K562 (cell line): ENCODE measurements around the gene AIFM1. TPM values are rescaled to one million over a fixed set of nuclear protein-coding genes. Genes with fewer than 3 reads are reported as not detected.

ENCODE experiments used
- ATAC-seq: fragments of 200-7000 bp; cut with Tn5 transposase; 3 replicates; pipeline ENCODE4 v1.9.1; 2020; ENCODE audit warnings: moderate library complexity
- BruUV-seq: library from RNA; stranded (reverse); fragments of 400-500 nt; replicated peaks from 2 replicates; lab custom pipeline; 2021; lab: Mats Ljungman, UMichigan
- CTCF ChIA-PET: fragments of 300-600 bp; formaldehyde crosslinking; extraction: SDS; loops from one replicate; lab custom pipeline; 2021; ENCODE audit warnings: low intra/inter-chr PET ratio; lab: Yijun Ruan, JAX
- POLR2A ChIA-PET: fragments of 300-600, 350-650 bp; sonication (Branson Sonifier 250); formaldehyde crosslinking; extraction: SDS; loops from one replicate; lab custom pipeline; 2021; ENCODE audit warnings: antibody characterized with exemption, inconsistent platforms; lab: Yijun Ruan, JAX
- DNase-seq, 4 experiments: peaks; one replicate each; pipeline versions ENCODE4 v3.0.0 to v3.0.0-alpha.2; 2011 to 2018; ENCODE audit warnings: low spot score in 3 of 4, mixed read lengths in 3 of 4; ENCODE audit errors: extremely low read depth in 1 of 4
- FAIRE-seq: peaks from 2 replicates; lab custom pipeline; 2011; peaks lifted over from hg19 to GRCh38; lab: Jason Lieb, UNC
- H2AFZ ChIP-seq: 2 replicates; pipeline ENCODE4 v1.6.0; 2011; ENCODE audit warnings: low read depth, low read length, control low read depth, inconsistent platforms
- H3K27ac ChIP-seq: fragments of 200-600 bp; 3 replicates; pipeline ENCODE4 v1.8.0; 2011; ENCODE audit warnings: low read depth, mild to moderate bottlenecking, control low read depth, inconsistent platforms, low read length, moderate library complexity, mixed read lengths; ENCODE audit errors: extremely low read depth
- H3K27me3 ChIP-seq, 2 experiments: fragments of 300-600 bp in 1 of 2; 2 replicates in 1 of 2; 3 replicates in 1 of 2; pipeline versions ENCODE4 v1.6.0 to v1.8.0; 2011; ENCODE audit warnings: inconsistent platforms in 2 of 2, low read length in 2 of 2, mild to moderate bottlenecking in 1 of 2, mixed read lengths in 1 of 2, moderate library complexity in 1 of 2; ENCODE audit not compliant: control insufficient read depth in 2 of 2, insufficient read depth in 2 of 2
- H3K36me3 ChIP-seq: fragments of 300-600 bp; 3 replicates; pipeline ENCODE4 v1.8.0; 2011; ENCODE audit warnings: mild to moderate bottlenecking, low read length, inconsistent platforms; ENCODE audit not compliant: control insufficient read depth, insufficient read depth
- H3K4me1 ChIP-seq, 2 experiments: fragments of 200-600 bp in 1 of 2; replicated peaks in 1 of 2; 2 replicates in 1 of 2; 3 replicates in 1 of 2; pipeline versions ENCODE4 v1.5.1 to v1.8.0; 2011; ENCODE audit warnings: inconsistent platforms in 2 of 2, low read length in 2 of 2, mild to moderate bottlenecking in 1 of 2, mixed read lengths in 1 of 2, moderate library complexity in 1 of 2; ENCODE audit not compliant: control insufficient read depth in 2 of 2, insufficient read depth in 2 of 2
- H3K4me2 ChIP-seq: 2 replicates; pipeline ENCODE4 v1.6.1; 2011; ENCODE audit warnings: low read length, control low read depth, inconsistent platforms, mixed read lengths; ENCODE audit not compliant: insufficient read depth
- H3K4me3 ChIP-seq: fragments of 200-600 bp; sonication (generic), shearing (Covaris generic); 2 replicates; pipeline ENCODE4 v1.5.1; 2016; ENCODE audit warnings: control low read depth, inconsistent platforms
- H3K79me2 ChIP-seq: fragments of 200-600 bp; 3 replicates; pipeline ENCODE4 v1.8.0; 2011; ENCODE audit warnings: low read length, inconsistent platforms; ENCODE audit not compliant: control insufficient read depth, insufficient read depth
- H3K9ac ChIP-seq, 2 experiments: 2 replicates each; pipeline versions ENCODE4 v1.6.0 to v1.6.1; 2011; ENCODE audit warnings: low read depth in 2 of 2, low read length in 2 of 2, control low read depth in 1 of 2, inconsistent platforms in 1 of 2, mild to moderate bottlenecking in 1 of 2, mixed read lengths in 1 of 2; ENCODE audit not compliant: insufficient read depth in 1 of 2
- H3K9me1 ChIP-seq: one replicate; pipeline ENCODE4 v1.6.0; 2011; ENCODE audit warnings: inconsistent platforms, mild to moderate bottlenecking, low read length, moderate library complexity; ENCODE audit not compliant: control insufficient read depth, insufficient read depth
- H3K9me3 ChIP-seq: replicated peaks from 2 replicates; pipeline ENCODE4 v1.5.1; 2011; ENCODE audit warnings: low read depth, low read length, inconsistent platforms; ENCODE audit not compliant: control insufficient read depth, insufficient read depth
- H4K20me1 ChIP-seq: replicated peaks from 2 replicates; pipeline ENCODE4 v1.6.1; 2011; ENCODE audit warnings: low read length, inconsistent platforms, mixed read lengths; ENCODE audit not compliant: control insufficient read depth, insufficient read depth
- CBX3 ChIP-seq, 2 experiments: IDR thresholded peaks; 1 replicate in 1 of 2; 2 replicates in 1 of 2; pipeline ENCODE4 v1.6.1; 2012; ENCODE audit warnings: inconsistent platforms in 2 of 2, low read length in 2 of 2, borderline replicate concordance in 1 of 2, control low read depth in 1 of 2
- ELF4 ChIP-seq: fragments of 450-650 bp; formaldehyde crosslinking; IDR thresholded peaks from 2 replicates; pipeline ENCODE4 v1.4.0; 2022; ENCODE audit warnings: missing genetic modification characterization
- MAFG ChIP-seq: fragments of 450-650 bp; conservative IDR thresholded peaks from 2 replicates; pipeline ENCODE4 v1.6.1; 2016; ENCODE audit warnings: missing genetic modification characterization, missing compliant biosample characterization
- MTA3 ChIP-seq: fragments of 450-650 bp; formaldehyde crosslinking; IDR thresholded peaks from 2 replicates; pipeline ENCODE4 v1.6.1; 2017; ENCODE audit warnings: mild to moderate bottlenecking, borderline replicate concordance
- RUNX1 ChIP-seq: sonication (generic); IDR thresholded peaks from 2 replicates; pipeline ENCODE4 v1.6.1; 2016; ENCODE audit warnings: antibody characterized with exemption, low read depth
- SMAD4 ChIP-seq: fragments of 250-450 bp; sonication (Bioruptor Pico); conservative IDR thresholded peaks from 2 replicates; pipeline ENCODE4 v1.8.0; 2021; ENCODE audit warnings: inconsistent platforms, mild to moderate bottlenecking, moderate library complexity
- ZFX ChIP-seq: sonication (generic); formaldehyde crosslinking; IDR thresholded peaks from 2 replicates; pipeline ENCODE4 v1.8.0; 2022; ENCODE audit warnings: mild to moderate bottlenecking, missing genetic modification reagents, moderate library complexity
- ZNF589 ChIP-seq: fragments of 200-800 bp; sonication (Bioruptor generic); IDR thresholded peaks from 2 replicates; pipeline ENCODE4 v1.6.1; 2016; ENCODE audit warnings: low read depth, missing genetic modification characterization, missing compliant biosample characterization
- ZNF695 ChIP-seq: fragments of 450-650 bp; formaldehyde crosslinking; IDR thresholded peaks from 2 replicates; pipeline ENCODE4 v1.4.0; 2020; ENCODE audit warnings: mild to moderate bottlenecking, moderate library complexity
- ZNF76 ChIP-seq: fragments of 250-450 bp; sonication (Bioruptor Pico); IDR thresholded peaks from 2 replicates; pipeline ENCODE4 v1.4.0; 2020; ENCODE audit warnings: mild to moderate bottlenecking, moderate library complexity, borderline replicate concordance
- WGBS: fragments of 100-300 bp; shearing (Covaris generic); methylation state at CpG from one replicate; pipeline ENCODE4 v1.1.6; 2016; ENCODE audit warnings: low coverage, mixed read lengths; ENCODE audit not compliant: insufficient coverage; ENCODE audit errors: missing lambda C conversion rate; 5-methylcytosine and 5-hydroxymethylcytosine counted together
- in situ Hi-C: fragments of 300-500 bp; cut with MboI; formaldehyde crosslinking; loops from 4 replicates; pipeline ENCODE4 v1.15.0; 2018; ENCODE audit warnings: inconsistent platforms, mixed read lengths
- intact Hi-C: fragments of 100-400 bp; cut with micrococcal nuclease; formaldehyde crosslinking; loops from 2 replicates; pipeline ENCODE4 v1.14.2; 2022
- polyA plus RNA-seq, 8 experiments: library from polyadenylated mRNA; depleted of rRNA in 4 of 8; stranded (reverse) in 5 of 8; unstranded in 3 of 8; fragments of >200 nt; fragmentation: Nextera tagmentation in 2 of 8; fragmentation: Illumina TruSeq in 1 of 8; extraction: Ambion mirVana in 2 of 8; extraction: Trizol in 1 of 8; gene quantifications; 2 replicates each; pipeline versions ENCODE4 v1.2.1 to v1.2.3, GENCODE V29; 2011 to 2014; ENCODE audit warnings: inconsistent platforms in 1 of 8, missing spikeins in 1 of 8
- total RNA-seq, 7 experiments: library from RNA; depleted of rRNA in 6 of 7; stranded (reverse); fragments of >200 nt in 6 of 7; fragmentation: Illumina TruSeq in 2 of 7; extraction: Trizol in 2 of 7; gene quantifications; 2 replicates each; pipeline versions ENCODE4 v1.2.1 to v1.2.3, GENCODE V29; 2011 to 2021; ENCODE audit warnings: low replicate concordance in 1 of 7

Gene AIFM1
- total and polyA plus RNA-seq, 9 of the 15 experiments (the other 6 are each of a cell fraction or from before 2014, with no cell fraction given) = 51.0 to 117 (median 91.2) TPM

- 15% methylated on average over 3 of the region's 5 CpGs for WGBS
- FAIRE-seq = peak; percentile 91
Observed at GRCh38 chrX:130100180-130100579, 65.5 kb downstream of the AIFM1 start.

GRCh38 chrX:130098210-130098552, 67.5 kb downstream of the AIFM1 start:
- Histone ChIP-seq H3K36me3 (peaks cover 21% of the 10 kb centered on the region; the same call in 2 of the 3 replicates), H3K4me1 (peaks cover 37 to 43% of the 10 kb centered on the region in 2 experiments), H3K79me2 (peaks cover 90% of the 10 kb centered on the region), H3K27ac (peak overlapping the region; percentile 30; the same call in 2 of the 3 replicates), H4K20me1 (peaks cover 8% of the 10 kb centered on the region; the same call in 1 of the 2 replicates), H3K4me3 (no peak overlapping the region), H2AFZ (no peak overlapping the region), H3K9me1 (peaks cover 2% of the 10 kb centered on the region), H3K9me3 (no peaks in the 10 kb centered on the region), H3K4me2 (peak overlapping the region; percentile 32; the same call in 1 of the 2 replicates), H3K27me3 (no peaks in the 10 kb centered on the region), H3K9ac (peak overlapping the region in 1 of 2 experiments; percentile 80; a peak in 2 of 4 replicates)
- CTCF ChIA-PET = no interaction called here
- in situ Hi-C loops = no loop called here
- POLR2A ChIA-PET = interaction anchor here (1.1 to 3.4 kb wide), 4 partner anchors 9 to 18 kb away, joined by 3 to 11 read pairs (median 4); partner anchors contain the start of gene ELF4
- FAIRE-seq (no peak), DNase-seq (no peak), ATAC-seq (no peak)
- no TSS peak for BruUV-seq
- intact Hi-C loops = no loop called here
- WGBS = 46% methylated on average over 4 of the region's 5 CpGs
- no peak for TF ChIP-seq MTA3
- 0 out of 2 replicates have a peak, but pooled peaks have one; percentile 5 for TF ChIP-seq SMAD4 (CRISPR knock-in tag)

More at GRCh38 chrX:130100180-130100579, 65.5 kb downstream of the AIFM1 start:
- peaks cover 9% of the 10 kb centered on the region; the same call in 1 of the 2 replicates for H4K20me1 ChIP-seq
- TF ChIP-seq ZNF589 (CRISPR knock-in tag) (no peak), RUNX1 (no peak), ZFX (CRISPR knock-in tag) (peak; percentile 34; the same call in 1 of the 2 replicates), ZNF76 (CRISPR knock-in tag) (no peak), CBX3 (IDR thresholded peaks at IDR 0.05; ENCODE audit: borderline replicate concordance in 1 of 2, low read length in 2 of 2) (no peak), ZNF695 (no peak), MAFG (tag) (no peak), ELF4 (CRISPR knock-in tag) (no peak)
- peaks cover 32 to 43% of the 10 kb centered on the region in 2 experiments for H3K4me1 ChIP-seq
- H3K9me3 ChIP-seq = no peaks in the 10 kb centered on the region
- H3K27me3 ChIP-seq = no peaks in the 10 kb centered on the region
- H3K27ac ChIP-seq = peak overlapping the region; percentile 44; the same call in 2 of the 3 replicates
- ATAC-seq (peak; percentile 88), DNase-seq (peak in 2 of 4 experiments; percentile 57 to 71)
- H3K9me1 ChIP-seq = peaks cover 2% of the 10 kb centered on the region
- no TSS peak for BruUV-seq
- peak overlapping the region; percentile 53 for H3K4me2 ChIP-seq
- POLR2A ChIA-PET = interaction anchor here (3.4 kb wide), 1 partner anchor 9 kb away, joined by 11 read pairs; the partner anchor contains the start of gene ELF4
- no peak overlapping the region for H3K4me3 ChIP-seq
- H3K79me2 ChIP-seq = peaks cover 91% of the 10 kb centered on the region
- H3K36me3 ChIP-seq = peaks cover 18% of the 10 kb centered on the region; the same call in 2 of the 3 replicates
- in situ Hi-C loops (no loop called here), intact Hi-C loops (no loop called here)
- peak overlapping the region; percentile 6 to 20; a peak in 2 of 4 replicates for H3K9ac ChIP-seq
- CTCF ChIA-PET = no interaction called here
- peak overlapping the region; percentile 26; the same call in 1 of the 2 replicates for H2AFZ ChIP-seq
